ENCODE measurements around the gene SLC29A2. TPM values are rescaled to one million over a fixed set of nuclear protein-coding genes. Genes with fewer than 3 reads are reported as not detected.

Gene SLC29A2
- total RNA-seq, 1 donor from 2014 or later = 6.9 TPM

GRCh38 chr11:66367561-66368312 lies 3.8 kb downstream of the SLC29A2 start:
- Mint-ChIP-seq H3K4me1 (peaks cover 15% of the 10 kb centered on the region), H3K9me3 (no peaks in the 10 kb centered on the region), H3K4me3 (peak overlapping the region; percentile 12), H3K36me3 (peaks cover 11% of the 10 kb centered on the region), H3K27me3 (ENCODE audit: insufficient read depth, low read depth) (peaks cover 7% of the 10 kb centered on the region), H3K27ac (no peak overlapping the region)
- no peak overlapping the region for H3K4me3 ChIP-seq
- no peaks in the 10 kb centered on the region for H3K27me3 ChIP-seq
- H3K79me2 ChIP-seq (ENCODE audit: low read depth) = peaks cover 22% of the 10 kb centered on the region
- no peak overlapping the region for H3K4me2 ChIP-seq
- peaks cover 6% of the 10 kb centered on the region for H3K4me1 ChIP-seq
- H3K36me3 ChIP-seq = no peaks in the 10 kb centered on the region
- H3K9ac ChIP-seq = no peak overlapping the region
- DNase-seq (ENCODE audit: low spot score) = no peak
- no peak overlapping the region for H3K27ac ChIP-seq
- peaks cover 65% of the 10 kb centered on the region for H3F3A ChIP-seq (ENCODE audit: low read depth)
- H2AFZ ChIP-seq (replicated peaks) = no peak overlapping the region
- peaks cover 11% of the 10 kb centered on the region for H4K20me1 ChIP-seq (ENCODE audit: low read depth)
- no peaks in the 10 kb centered on the region for H3K9me3 ChIP-seq (ENCODE audit: low read depth)
- TF ChIP-seq CTCF (IDR thresholded peaks at IDR 0.05) (no peak), EZH2 (IDR thresholded peaks at IDR 0.05) (no peak), EZH2phosphoT487 (IDR thresholded peaks at IDR 0.05) (no peak)

- Histone ChIP-seq H3K9me3 (ENCODE audit: low read depth) (no peaks in the 10 kb centered on the region), H4K20me1 (ENCODE audit: low read depth) (peaks cover 11% of the 10 kb centered on the region), H3K4me1 (no peaks in the 10 kb centered on the region), H3F3A (ENCODE audit: low read depth) (peaks cover 64% of the 10 kb centered on the region), H3K4me2 (no peak overlapping the region), H3K36me3 (no peaks in the 10 kb centered on the region), H3K79me2 (ENCODE audit: low read depth) (peaks cover 22% of the 10 kb centered on the region), H3K27me3 (no peaks in the 10 kb centered on the region), H3K9ac (no peak overlapping the region), H3K27ac (peak overlapping the region; percentile 29), H2AFZ (replicated peaks) (no peak overlapping the region), H3K4me3 (no peak overlapping the region)
- no peak for TF ChIP-seq CTCF (IDR thresholded peaks at IDR 0.05)
- TF ChIP-seq EZH2phosphoT487 (IDR thresholded peaks at IDR 0.05) = no peak
- no peak for TF ChIP-seq EZH2 (IDR thresholded peaks at IDR 0.05)
- no peaks in the 10 kb centered on the region for H3K9me3 Mint-ChIP-seq
- H3K36me3 Mint-ChIP-seq = peaks cover 14% of the 10 kb centered on the region
- DNase-seq (ENCODE audit: low spot score) = no peak
- peaks cover 13% of the 10 kb centered on the region for H3K4me1 Mint-ChIP-seq
- no peak overlapping the region for H3K4me3 Mint-ChIP-seq
- peaks cover 10% of the 10 kb centered on the region for H3K27me3 Mint-ChIP-seq (ENCODE audit: insufficient read depth, low read depth)
- H3K27ac Mint-ChIP-seq = no peak overlapping the region
Observed at GRCh38 chr11:66366844-66367477, 4.6 kb downstream of the SLC29A2 start.

- Mint-ChIP-seq H3K36me3 (peaks cover 14% of the 10 kb centered on the region), H3K27ac (peak overlapping the region; percentile 46), H3K27me3 (ENCODE audit: insufficient read depth, low read depth) (peaks cover 14% of the 10 kb centered on the region), H3K4me3 (no peak overlapping the region), H3K9me3 (no peaks in the 10 kb centered on the region), H3K4me1 (peaks cover 13% of the 10 kb centered on the region)
- no peak overlapping the region for H3K4me2 ChIP-seq
- no peak overlapping the region for H3K4me3 ChIP-seq
- H3K36me3 ChIP-seq = no peaks in the 10 kb centered on the region
- H3K9me3 ChIP-seq (ENCODE audit: low read depth) = no peaks in the 10 kb centered on the region
- H3F3A ChIP-seq (ENCODE audit: low read depth) = peaks cover 65% of the 10 kb centered on the region
- TF ChIP-seq EZH2phosphoT487 (IDR thresholded peaks at IDR 0.05) (no peak), EZH2 (IDR thresholded peaks at IDR 0.05) (no peak), CTCF (IDR thresholded peaks at IDR 0.05) (no peak)
- no peak overlapping the region for H3K27ac ChIP-seq
- no peaks in the 10 kb centered on the region for H3K27me3 ChIP-seq
- no peak overlapping the region for H2AFZ ChIP-seq (replicated peaks)
- H3K4me1 ChIP-seq = no peaks in the 10 kb centered on the region
- H3K79me2 ChIP-seq (ENCODE audit: low read depth) = peaks cover 17% of the 10 kb centered on the region
- DNase-seq (ENCODE audit: low spot score) = no peak
- no peak overlapping the region for H3K9ac ChIP-seq
- H4K20me1 ChIP-seq (ENCODE audit: low read depth) = peaks cover 11% of the 10 kb centered on the region
Observed at GRCh38 chr11:66365711-66366619, 5.6 kb downstream of the SLC29A2 start.

All from neural progenitor cell (in vitro differentiated cells).